SU-DHL-6 (cell line): ENCODE measurements around the gene ARHGAP30.

ENCODE experiments used
- H2AFZ ChIP-seq: fragments of 200-600 bp; sonication (generic); 2 replicates; pipeline ENCODE4 v1.6.1; 2014; ENCODE audit warnings: low read depth, mild to moderate bottlenecking, moderate library complexity, mixed read lengths, antibody characterized with exemption, low read length; ENCODE audit not compliant: severe bottlenecking
- H3F3A ChIP-seq: fragments of 200-600 bp; shearing (Covaris generic); 2 replicates; pipeline ENCODE4 v1.6.0; 2016; ENCODE audit warnings: antibody characterized with exemption, mild to moderate bottlenecking; ENCODE audit not compliant: insufficient read depth
- H3K27ac ChIP-seq: fragments of 200-600 bp; sonication (generic); 2 replicates; pipeline ENCODE4 v1.5.1; 2016; ENCODE audit warnings: low read depth, mild to moderate bottlenecking, low read length, moderate library complexity, mixed read lengths
- H3K27me3 ChIP-seq: fragments of 200-600 bp; sonication (generic), shearing (Covaris generic); 2 replicates; pipeline ENCODE4 v1.6.0; 2014; ENCODE audit warnings: mild to moderate bottlenecking, low read length
- H3K36me3 ChIP-seq: fragments of 200-600 bp; sonication (generic); 2 replicates; pipeline ENCODE4 v1.6.1; 2014; ENCODE audit warnings: mild to moderate bottlenecking, low read length, mixed read lengths
- H3K4me2 ChIP-seq: fragments of 300-600, 200-600 bp; shearing (Covaris generic), sonication (generic); 2 replicates; pipeline ENCODE4 v1.6.0; 2014; ENCODE audit warnings: low read length, low read depth, mild to moderate bottlenecking; ENCODE audit not compliant: poor library complexity, severe bottlenecking
- H3K4me3 ChIP-seq: fragments of 200-600 bp; sonication (generic); 2 replicates; pipeline ENCODE4 v1.5.1; 2014; ENCODE audit warnings: antibody characterized with exemption, low read length, mild to moderate bottlenecking, mixed read lengths; ENCODE audit not compliant: insufficient read depth, poor library complexity, severe bottlenecking
- H3K79me2 ChIP-seq: fragments of 200-600 bp; sonication (generic); 2 replicates; pipeline ENCODE4 v1.6.1; 2014; ENCODE audit warnings: mild to moderate bottlenecking, low read length, moderate library complexity; ENCODE audit not compliant: insufficient read depth
- H3K9ac ChIP-seq: fragments of 200-600 bp; sonication (generic); 2 replicates; pipeline ENCODE4 v1.7.0; 2014; ENCODE audit warnings: mild to moderate bottlenecking, low read length
- H3K9me2 ChIP-seq: fragments of 200-600 bp; sonication (generic); replicated peaks from 2 replicates; pipeline ENCODE4 v1.6.1; 2014; ENCODE audit warnings: low read length; ENCODE audit not compliant: insufficient read depth
- H3K9me3 ChIP-seq: fragments of 200-600 bp; sonication (generic); 2 replicates; pipeline ENCODE4 v1.6.1; 2014; ENCODE audit warnings: low read length, mixed read lengths; ENCODE audit not compliant: insufficient read depth
- H4K20me1 ChIP-seq: fragments of 200-600 bp; sonication (generic); 2 replicates; pipeline ENCODE4 v1.6.1; 2014; ENCODE audit warnings: low read depth, mild to moderate bottlenecking, antibody characterized with exemption, low read length, moderate library complexity, mixed read lengths
- CTCF ChIP-seq: fragments of 200-600 bp; sonication (generic); IDR thresholded peaks from one replicate; pipeline ENCODE4 v1.5.1; 2017; ENCODE audit warnings: antibody characterized with exemption, mild to moderate bottlenecking, low read length, moderate library complexity; ENCODE audit not compliant: insufficient read depth, poor library complexity, severe bottlenecking
- EZH2phosphoT487 ChIP-seq: fragments of 200-600 bp; sonication (generic), shearing (Covaris generic); conservative IDR thresholded peaks from 2 replicates; pipeline ENCODE4 v1.6.1; 2018; ENCODE audit warnings: mild to moderate bottlenecking, antibody characterized with exemption, low read length, moderate library complexity, mixed read lengths

Gene ARHGAP30

GRCh38 chr1:161091093-161091492 is 21.4 kb upstream of the ARHGAP30 start:
- no peaks in the 10 kb centered on the region for H3F3A ChIP-seq
- H3K27me3 ChIP-seq, result no peaks in the 10 kb centered on the region
- no peak overlapping the region for H3K4me2 ChIP-seq
- H4K20me1 ChIP-seq, result no peaks in the 10 kb centered on the region
- TF ChIP-seq CTCF (no peak), EZH2phosphoT487 (no peak)
- H2AFZ ChIP-seq, result no peak overlapping the region
- no peaks in the 10 kb centered on the region for H3K9me2 ChIP-seq
- H3K9ac ChIP-seq, result no peak overlapping the region
- no peak overlapping the region for H3K4me3 ChIP-seq
- no peaks in the 10 kb centered on the region for H3K9me3 ChIP-seq
- H3K36me3 ChIP-seq, result no peaks in the 10 kb centered on the region
- no peaks in the 10 kb centered on the region for H3K79me2 ChIP-seq
- no peak overlapping the region for H3K27ac ChIP-seq

- Histone ChIP-seq H3K4me3 (no peak overlapping the region), H3K36me3 (no peaks in the 10 kb centered on the region), H3K9me2 (no peaks in the 10 kb centered on the region), H3K27ac (no peak overlapping the region), H3K9ac (no peak overlapping the region), H3F3A (no peaks in the 10 kb centered on the region), H4K20me1 (no peaks in the 10 kb centered on the region), H3K27me3 (no peaks in the 10 kb centered on the region), H3K79me2 (no peaks in the 10 kb centered on the region), H2AFZ (no peak overlapping the region), H3K4me2 (no peak overlapping the region), H3K9me3 (no peaks in the 10 kb centered on the region)
- no peak for TF ChIP-seq EZH2phosphoT487
- no peak for TF ChIP-seq CTCF
Observed at GRCh38 chr1:161090617-161091016, 20.9 kb upstream of the ARHGAP30 start.

GRCh38 chr1:161089938-161090337 is 20.2 kb upstream of the ARHGAP30 start:
- H3K27ac ChIP-seq, result no peak overlapping the region
- H3K27me3 ChIP-seq, result no peaks in the 10 kb centered on the region
- H3K9me3 ChIP-seq, result no peaks in the 10 kb centered on the region
- no peak overlapping the region for H3K9ac ChIP-seq
- H3K79me2 ChIP-seq, result no peaks in the 10 kb centered on the region
- no peaks in the 10 kb centered on the region for H3K9me2 ChIP-seq
- no peaks in the 10 kb centered on the region for H3F3A ChIP-seq
- no peak overlapping the region for H2AFZ ChIP-seq
- H3K36me3 ChIP-seq, result no peaks in the 10 kb centered on the region
- TF ChIP-seq EZH2phosphoT487, result no peak
- no peak for TF ChIP-seq CTCF
- H4K20me1 ChIP-seq, result no peaks in the 10 kb centered on the region
- no peak overlapping the region for H3K4me3 ChIP-seq
- no peak overlapping the region for H3K4me2 ChIP-seq
